Parathyroid adenoma (tissue), 2 donors: ENCODE results near the gene PET117.

Source experiments
- H2AFZ ChIP-seq: fragments of 300-600 bp; sonication (generic); one replicate; pipeline ENCODE4 v1.7.0; 2017; ENCODE audit warnings: antibody characterized with exemption, mild to moderate bottlenecking
- H3K27ac ChIP-seq: fragments of 300-600 bp; sonication (generic); one replicate; pipeline ENCODE4 v1.7.0; 2017
- H3K27me3 ChIP-seq: fragments of 300-600 bp; sonication (generic); one replicate; pipeline ENCODE4 v1.7.0; 2017; ENCODE audit warnings: low read length; ENCODE audit not compliant: control insufficient read depth, insufficient read depth
- H3K36me3 ChIP-seq: fragments of 300-600 bp; sonication (generic); one replicate; pipeline ENCODE4 v1.7.0; 2017; ENCODE audit warnings: low read length; ENCODE audit not compliant: control insufficient read depth, insufficient read depth
- H3K4me1 ChIP-seq: fragments of 300-600 bp; sonication (generic); one replicate; pipeline ENCODE4 v1.7.0; 2017; ENCODE audit warnings: control low read depth
- H3K4me2 ChIP-seq: fragments of 300-600 bp; sonication (generic); one replicate; pipeline ENCODE4 v1.7.0; 2017; ENCODE audit warnings: low read length
- H3K4me3 ChIP-seq: fragments of 300-600 bp; sonication (generic); one replicate; pipeline ENCODE4 v1.7.0; 2017; ENCODE audit warnings: low read depth, low read length
- H3K79me2 ChIP-seq: fragments of 300-600 bp; sonication (generic); one replicate; pipeline ENCODE4 v1.7.0; 2017; ENCODE audit warnings: control low read depth
- H3K9ac ChIP-seq: fragments of 300-600 bp; sonication (generic); one replicate; pipeline ENCODE4 v1.7.0; 2017; ENCODE audit warnings: mild to moderate bottlenecking
- H3K9me3 ChIP-seq: fragments of 300-600 bp; sonication (generic); one replicate; pipeline ENCODE4 v1.7.0; 2017; ENCODE audit warnings: low read length; ENCODE audit not compliant: control insufficient read depth
- CTCF ChIP-seq: fragments of 300-600 bp; sonication (generic); IDR thresholded peaks from one replicate; pipeline ENCODE4 v1.7.0; 2017; ENCODE audit warnings: antibody characterized with exemption, mild to moderate bottlenecking
- donor health status: primary hyperparathyroidism.

Gene PET117

GRCh38 chr20:18190338-18191233, 52.9 kb downstream of the PET117 start:
- Histone ChIP-seq H3K4me3 (no peak overlapping the region), H3K9me3 (no peaks in the 10 kb centered on the region), H3K36me3 (no peaks in the 10 kb centered on the region), H3K27ac (no peak overlapping the region), H3K79me2 (no peaks in the 10 kb centered on the region), H2AFZ (no peak overlapping the region), H3K9ac (no peak overlapping the region), H3K4me1 (no peaks in the 10 kb centered on the region), H3K4me2 (no peak overlapping the region), H3K27me3 (no peaks in the 10 kb centered on the region)
- no peak for TF ChIP-seq CTCF

DNA sequence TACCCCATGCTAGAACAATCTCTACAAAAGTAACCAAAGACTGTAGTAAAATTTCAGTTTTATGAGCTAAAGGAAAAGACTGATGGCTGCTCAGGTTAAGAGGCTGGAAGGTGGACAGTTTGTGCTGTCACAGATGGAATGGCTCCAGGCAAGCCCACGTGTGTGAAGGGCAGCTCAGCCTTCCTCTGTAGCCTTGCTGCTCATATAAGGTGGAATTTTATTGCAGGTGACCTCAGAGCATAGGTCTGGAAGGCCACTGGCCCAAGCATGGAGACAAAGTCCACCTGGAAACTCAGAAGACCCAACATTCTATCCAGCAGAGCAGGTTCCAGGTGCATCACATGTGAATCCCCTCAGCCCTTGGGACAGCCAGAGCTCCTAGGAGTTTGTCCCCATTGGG, 53.6 kb downstream of the PET117 start:
- TF ChIP-seq CTCF: no peak
- Histone ChIP-seq H3K4me2 (no peak overlapping the region), H3K79me2 (no peaks in the 10 kb centered on the region), H3K27ac (no peak overlapping the region), H2AFZ (no peak overlapping the region), H3K9me3 (no peaks in the 10 kb centered on the region), H3K4me3 (no peak overlapping the region), H3K27me3 (no peaks in the 10 kb centered on the region), H3K9ac (no peak overlapping the region), H3K4me1 (no peaks in the 10 kb centered on the region), H3K36me3 (no peaks in the 10 kb centered on the region)
